IPS-18c (cell line): ENCODE measurements around the gene SENP1.
A peak's percentile ranks its signal among the peaks of the same experiment; 100 is the strongest.

Experiments used
- H3K4me3 ChIP-seq: 2 replicates; pipeline ENCODE4 v1.7.0; 2013; ENCODE audit warnings: low read depth, mild to moderate bottlenecking, low read length, moderate library complexity; ENCODE audit not compliant: insufficient read depth
- H3K9me3 ChIP-seq: one replicate; pipeline ENCODE4 v1.6.1; 2013; ENCODE audit warnings: mild to moderate bottlenecking, low read length, moderate library complexity; ENCODE audit not compliant: control insufficient read depth, insufficient read depth

The SENP1 gene

DNA sequence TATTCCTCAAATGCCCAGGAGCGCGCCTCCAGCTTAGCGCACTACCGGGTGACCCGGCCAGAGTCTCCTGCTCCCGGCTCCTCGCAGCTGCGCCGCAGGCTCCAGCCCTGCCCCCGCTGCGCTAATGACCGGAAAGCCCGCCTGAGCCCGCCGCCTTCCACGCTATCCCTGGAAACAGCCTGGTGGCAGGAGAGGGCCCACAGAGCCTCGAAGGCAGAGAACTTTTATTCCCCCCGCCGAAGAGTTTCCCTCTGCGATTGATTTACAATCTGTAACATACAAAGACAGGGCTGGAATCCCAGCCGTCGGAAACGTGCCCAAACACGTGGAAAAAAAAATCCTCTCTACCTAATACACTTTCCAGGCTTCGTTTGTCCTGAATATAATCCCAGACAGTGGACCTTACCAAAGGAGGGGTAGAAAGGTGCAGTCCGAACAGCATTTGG, 103.1 kb downstream of the SENP1 start:
- peak overlapping the region; percentile 16 for H3K4me3 ChIP-seq
- H3K9me3 ChIP-seq, result no peaks in the 10 kb centered on the region

DNA sequence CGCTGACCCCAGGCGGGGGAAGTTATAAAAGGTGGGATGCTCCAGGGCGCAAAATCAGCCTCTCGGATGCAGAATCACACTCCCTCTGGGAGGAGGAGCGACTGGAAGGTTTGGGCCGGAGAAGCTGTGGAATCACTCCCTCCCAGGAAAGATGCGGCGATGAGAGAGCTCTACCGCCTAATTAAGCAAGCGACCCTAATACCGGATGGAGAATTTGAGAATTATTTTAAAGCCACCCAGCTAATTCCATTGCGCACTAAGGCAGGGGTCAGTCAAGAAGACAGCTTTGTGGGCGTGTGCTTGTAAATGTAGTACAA, 103.5 kb downstream of the SENP1 start:
- H3K9me3 ChIP-seq, result no peaks in the 10 kb centered on the region
- H3K4me3 ChIP-seq, result peak overlapping the region; percentile 15; the same call in 1 of the 2 replicates

DNA sequence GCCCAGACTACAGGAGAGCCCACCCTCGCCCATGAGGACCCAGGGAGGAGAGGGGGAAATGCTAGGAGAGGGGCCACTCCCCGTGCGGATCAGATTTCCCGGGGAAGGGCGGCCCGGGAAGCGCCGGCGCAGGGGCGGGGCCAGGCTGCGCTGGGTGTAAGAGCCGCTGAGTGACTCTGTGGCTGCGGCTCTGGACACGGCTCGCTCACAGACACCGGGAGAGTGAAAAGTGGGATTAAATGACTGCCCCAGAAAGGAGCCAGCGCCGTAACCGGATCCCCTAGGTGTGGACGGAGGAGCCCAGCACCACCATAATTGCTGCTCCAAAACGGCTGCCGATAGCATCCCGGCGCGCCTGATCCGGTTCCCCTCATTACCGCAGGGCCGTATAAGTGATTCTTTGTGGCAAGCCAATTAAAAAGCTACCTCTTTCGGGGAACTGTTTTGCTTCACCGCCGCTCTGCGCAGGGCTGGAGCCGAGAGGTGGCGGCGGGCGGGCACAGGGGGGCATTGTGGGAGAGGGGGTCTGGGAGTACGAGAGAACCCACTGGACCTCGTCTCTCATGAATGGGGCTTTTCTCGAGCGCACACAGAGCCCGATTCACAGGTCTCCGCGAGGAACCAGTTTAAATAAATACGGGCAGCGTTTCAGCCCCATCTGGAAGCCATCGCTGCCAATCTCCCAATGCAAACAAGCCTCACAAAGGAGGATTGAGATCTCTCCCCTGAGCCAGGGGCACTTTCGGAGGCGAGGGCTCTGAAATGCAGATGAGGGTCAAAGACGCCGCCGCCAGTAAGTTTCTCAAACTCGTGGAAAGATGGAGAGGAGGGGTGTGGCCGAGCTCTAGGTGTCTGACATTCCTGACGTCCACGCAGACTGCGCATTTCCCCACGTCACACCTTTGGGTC, 104.1 kb downstream of the SENP1 start:
- Histone ChIP-seq H3K4me3 (peak overlapping the region; percentile 57), H3K9me3 (no peaks in the 10 kb centered on the region)

DNA sequence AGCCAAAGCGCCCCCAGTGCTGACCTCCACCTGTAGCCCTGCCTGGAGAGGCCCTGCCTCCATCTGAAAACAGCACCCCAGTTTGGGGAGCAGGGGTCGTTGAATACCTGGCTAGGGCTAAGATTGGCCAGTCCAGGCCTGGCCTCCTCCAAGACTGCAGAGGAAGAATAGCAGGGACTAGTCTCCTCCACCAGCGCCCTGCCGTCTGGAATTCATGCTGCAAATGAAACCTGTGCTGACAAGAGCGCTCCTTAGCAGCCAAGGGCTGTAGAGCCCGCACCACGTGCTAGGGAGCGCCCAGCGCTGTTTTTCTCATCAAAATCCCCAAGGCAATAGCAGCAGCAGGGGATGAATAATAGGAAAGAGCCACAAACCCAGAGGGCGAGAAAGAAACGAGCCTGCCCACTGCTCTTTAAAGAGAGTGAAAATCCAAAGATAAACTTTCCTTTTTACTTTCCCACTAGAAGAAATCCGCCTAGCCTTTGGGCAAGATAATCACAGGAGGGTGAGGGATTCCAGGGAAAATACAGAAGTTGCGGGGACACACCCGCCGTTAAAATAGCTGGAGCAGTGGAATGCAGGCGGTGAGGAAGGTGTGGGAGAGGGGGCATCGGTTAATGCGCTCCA, 104.9 kb downstream of the SENP1 start:
- Histone ChIP-seq H3K4me3 (peak overlapping the region; percentile 57), H3K9me3 (no peaks in the 10 kb centered on the region)

DNA sequence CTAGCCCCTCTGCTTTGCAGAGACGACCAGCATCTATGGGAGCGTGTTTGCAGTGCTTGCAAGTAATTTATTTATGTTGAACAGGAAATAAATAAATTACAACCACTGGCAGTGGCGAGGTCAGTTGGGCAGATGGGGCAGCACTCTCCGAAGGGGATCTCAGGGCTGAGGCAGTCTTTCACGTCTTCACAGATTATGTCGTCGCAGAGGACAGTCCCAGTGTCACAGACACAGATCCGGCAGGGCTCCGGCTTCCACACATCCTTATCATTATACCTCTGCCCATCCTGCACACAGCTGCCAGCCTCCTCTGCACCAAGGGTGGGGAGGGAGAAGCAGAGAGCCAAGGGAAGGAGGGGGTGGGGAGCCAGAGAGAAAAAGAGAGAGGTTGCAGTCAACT, 106.1 kb downstream of the SENP1 start:
- Histone ChIP-seq H3K4me3 (no peak overlapping the region), H3K9me3 (no peaks in the 10 kb centered on the region)

DNA sequence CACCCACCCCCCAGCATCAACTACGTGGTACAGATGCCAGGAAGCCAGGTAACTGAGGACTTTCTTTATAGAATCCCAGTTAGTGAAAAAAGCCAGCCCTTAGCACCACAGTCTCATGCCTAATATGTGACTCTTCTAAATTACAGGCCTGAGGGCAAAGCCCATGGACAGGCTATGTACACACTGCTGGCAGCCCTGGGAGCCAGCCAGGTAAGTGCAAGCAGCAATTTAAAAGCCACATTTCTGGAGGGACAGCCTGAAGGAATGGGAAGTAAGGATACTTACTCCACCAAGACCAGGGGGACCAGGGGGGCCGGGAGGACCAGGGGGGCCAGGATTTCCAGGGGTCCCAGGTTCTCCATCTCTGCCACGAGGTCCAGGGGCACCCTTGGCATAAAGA, 108.6 kb downstream of the SENP1 start:
- H3K9me3 ChIP-seq, result no peaks in the 10 kb centered on the region
- H3K4me3 ChIP-seq, result no peak overlapping the region

DNA sequence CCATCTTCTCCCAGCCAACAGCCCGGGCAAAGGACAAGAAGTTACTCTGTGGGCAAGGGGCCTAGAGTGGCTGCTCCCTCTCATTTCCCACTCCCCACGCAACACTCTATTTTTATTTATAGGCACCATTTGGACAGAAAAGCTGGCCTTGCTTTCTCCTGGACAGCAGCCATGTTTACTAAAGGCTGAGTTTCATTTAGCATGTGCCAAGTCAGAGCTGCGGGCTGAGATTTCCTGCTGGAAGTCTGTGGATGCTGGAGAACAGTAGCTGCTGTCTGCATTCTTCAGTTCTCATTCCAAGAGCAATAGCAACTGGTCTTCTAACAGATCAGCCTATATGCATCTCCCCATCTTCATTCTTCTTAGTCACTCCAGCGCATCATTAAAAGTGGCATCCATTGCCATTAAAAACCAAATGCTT, 109.9 kb downstream of the SENP1 start:
- Histone ChIP-seq H3K9me3 (no peaks in the 10 kb centered on the region), H3K4me3 (no peak overlapping the region)

DNA sequence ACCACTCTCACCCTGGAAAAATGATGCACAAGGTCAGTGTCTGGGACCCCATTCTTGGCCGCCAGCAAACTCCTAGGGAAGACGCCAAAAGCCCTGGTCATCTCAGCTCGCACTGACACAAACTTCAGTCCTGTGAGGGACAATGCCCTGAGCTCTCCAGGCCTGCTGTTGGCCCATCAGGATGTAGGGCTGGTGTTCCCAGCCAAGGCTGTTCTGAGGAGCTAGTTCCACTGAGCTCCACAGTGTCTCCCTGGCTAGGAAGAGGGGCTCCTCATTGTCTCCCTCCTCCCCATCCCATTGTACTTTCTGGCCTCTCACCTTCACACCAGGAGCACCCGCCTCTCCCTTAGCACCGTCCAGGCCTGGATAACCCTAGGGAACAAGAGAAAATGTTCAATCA, 112.4 kb downstream of the SENP1 start:
- Histone ChIP-seq H3K4me3 (no peak overlapping the region), H3K9me3 (no peaks in the 10 kb centered on the region)
